DMS79 (cell line): ENCODE data around the gene MZF1.

Experiments used
- DNase-seq: peaks from one replicate; lab custom pipeline; 2025; lab: John Stamatoyannopoulos, UW

The MZF1 gene

GRCh38 chr19:58569943-58570670 lies 3.0 kb downstream of the MZF1 start:
- no peak for DNase-seq

GRCh38 chr19:58569191-58569942 lies 3.8 kb downstream of the MZF1 start:
- no peak for DNase-seq

- DNase-seq: no peak
Measured at GRCh38 chr19:58568453-58569130, 4.5 kb downstream of the MZF1 start.

- no peak for DNase-seq
Measured at GRCh38 chr19:58566989-58567388, 6.1 kb downstream of the MZF1 start.

GRCh38 chr19:58563823-58564222 lies 9.3 kb downstream of the MZF1 start:
- no peak for DNase-seq

- DNase-seq: no peak
Measured at GRCh38 chr19:58563034-58563573, 10.0 kb downstream of the MZF1 start.

- DNase-seq: no peak
Measured at GRCh38 chr19:58562122-58563033, 10.8 kb downstream of the MZF1 start.

GRCh38 chr19:58561373-58562121 lies 11.6 kb downstream of the MZF1 start:
- no peak for DNase-seq

- no peak for DNase-seq
Measured at GRCh38 chr19:58560921-58561320, 12.2 kb downstream of the MZF1 start.

- no peak for DNase-seq
Measured at GRCh38 chr19:58560007-58560887, 12.9 kb downstream of the MZF1 start.

- DNase-seq: no peak
Measured at GRCh38 chr19:58559275-58560006, 13.7 kb downstream of the MZF1 start.

- no peak for DNase-seq
Measured at GRCh38 chr19:58558623-58559274, 14.4 kb downstream of the MZF1 start.

GRCh38 chr19:58558066-58558622 lies 15.0 kb downstream of the MZF1 start, which contains the start of gene UBE2M:
UBE2M (minus strand) TSS chr19:58558611; CDS start chr19:58558381, 230 bp downstream.
- DNase-seq: no peak

GRCh38 chr19:58557221-58558065 lies 15.7 kb downstream of the MZF1 start:
- no peak for DNase-seq

- DNase-seq: no peak
Measured at GRCh38 chr19:58556622-58557220, 16.4 kb downstream of the MZF1 start.

- no peak for DNase-seq
Measured at GRCh38 chr19:58555920-58556621, 17.1 kb downstream of the MZF1 start.
